HUES6 (cell line): ENCODE measurements around the gene C1QTNF8.

ENCODE experiments used
- H3K27ac ChIP-seq: 2 replicates; pipeline ENCODE4 v1.7.0; 2013; ENCODE audit warnings: low read depth, mild to moderate bottlenecking, low read length, inconsistent platforms
- H3K27me3 ChIP-seq: 2 replicates; pipeline ENCODE4 v1.6.1; 2013; ENCODE audit warnings: low read length; ENCODE audit not compliant: control insufficient read depth, insufficient read depth
- H3K36me3 ChIP-seq: 2 replicates; pipeline ENCODE4 v1.6.1; 2013; ENCODE audit warnings: low read length; ENCODE audit not compliant: control insufficient read depth, insufficient read depth
- H3K4me1 ChIP-seq: 2 replicates; pipeline ENCODE4 v1.6.1; 2013; ENCODE audit warnings: low read length; ENCODE audit not compliant: control insufficient read depth, insufficient read depth
- H3K4me3 ChIP-seq: 2 replicates; pipeline ENCODE4 v1.5.1; 2013; ENCODE audit warnings: low read depth, low read length
- H3K9ac ChIP-seq: one replicate; pipeline ENCODE4 v1.6.1; 2013; ENCODE audit warnings: mild to moderate bottlenecking, low read length
- H3K9me3 ChIP-seq: 2 replicates; pipeline ENCODE4 v1.6.1; 2013; ENCODE audit warnings: low read depth, low read length; ENCODE audit not compliant: control insufficient read depth, insufficient read depth

C1QTNF8 gene

DNA sequence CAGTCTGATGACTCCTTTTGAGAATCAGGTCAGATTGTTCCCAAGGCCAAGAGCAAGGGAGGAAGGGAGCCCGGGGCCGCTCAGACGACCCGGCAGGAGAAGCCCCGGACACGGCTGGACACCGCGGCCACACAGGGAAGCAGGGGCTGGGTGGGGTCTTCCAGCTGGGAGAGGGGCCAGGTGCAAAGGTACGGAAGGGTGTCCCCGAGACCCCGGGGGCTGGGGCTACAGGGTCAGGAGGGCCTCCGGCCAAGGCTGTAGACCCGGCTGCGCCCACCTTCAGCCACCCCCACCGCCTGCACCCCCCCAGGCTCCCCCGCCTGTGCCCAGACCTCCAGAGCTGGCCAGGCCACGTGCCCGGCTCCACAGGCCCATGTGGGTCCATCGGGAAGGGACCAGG, 21.9 kb upstream of the C1QTNF8 start:
- no peak overlapping the region for H3K9ac ChIP-seq
- no peak overlapping the region for H3K4me3 ChIP-seq
- H3K36me3 ChIP-seq = no peaks in the 10 kb centered on the region
- H3K27ac ChIP-seq = no peak overlapping the region
- no peaks in the 10 kb centered on the region for H3K9me3 ChIP-seq
- peaks cover 2% of the 10 kb centered on the region; the same call in 1 of the 2 replicates for H3K27me3 ChIP-seq
- no peaks in the 10 kb centered on the region for H3K4me1 ChIP-seq

GRCh38 chr16:1117176-1117900, 21.3 kb upstream of the C1QTNF8 start:
- no peaks in the 10 kb centered on the region for H3K4me1 ChIP-seq
- H3K27ac ChIP-seq = no peak overlapping the region
- peaks cover 8% of the 10 kb centered on the region; the same call in 1 of the 2 replicates for H3K27me3 ChIP-seq
- H3K4me3 ChIP-seq = no peak overlapping the region
- H3K9me3 ChIP-seq = no peaks in the 10 kb centered on the region
- no peaks in the 10 kb centered on the region for H3K36me3 ChIP-seq
- no peak overlapping the region for H3K9ac ChIP-seq

DNA sequence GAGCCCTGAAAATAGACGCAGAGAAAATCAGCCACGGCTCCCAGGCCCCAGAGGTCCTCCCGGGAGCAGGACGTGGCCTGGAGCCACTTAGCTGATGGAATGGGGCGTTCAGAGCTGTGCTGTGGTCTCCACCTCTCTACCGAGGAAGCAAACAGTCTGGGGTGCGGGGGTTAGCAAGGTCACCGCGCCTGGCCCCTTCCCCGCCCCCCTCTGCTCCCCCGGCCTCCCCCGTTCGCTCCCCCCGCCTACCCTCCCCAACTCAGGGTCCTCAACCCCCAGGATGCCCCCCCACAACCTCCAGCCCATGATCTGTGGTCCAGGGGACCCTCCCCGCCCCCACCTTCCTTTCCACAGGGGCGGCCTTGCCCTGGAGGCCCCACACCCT, 20.6 kb upstream of the C1QTNF8 start:
- Histone ChIP-seq H3K36me3 (no peaks in the 10 kb centered on the region), H3K27me3 (peaks cover 12% of the 10 kb centered on the region), H3K9me3 (no peaks in the 10 kb centered on the region), H3K27ac (no peak overlapping the region), H3K4me3 (no peak overlapping the region), H3K4me1 (no peaks in the 10 kb centered on the region), H3K9ac (no peak overlapping the region)

- H3K27ac ChIP-seq = no peak overlapping the region
- no peaks in the 10 kb centered on the region for H3K4me1 ChIP-seq
- H3K27me3 ChIP-seq = peaks cover 30% of the 10 kb centered on the region
- no peaks in the 10 kb centered on the region for H3K9me3 ChIP-seq
- no peak overlapping the region for H3K4me3 ChIP-seq
- no peak overlapping the region for H3K9ac ChIP-seq
- H3K36me3 ChIP-seq = no peaks in the 10 kb centered on the region
Observed at GRCh38 chr16:1113889-1114526, 18.0 kb upstream of the C1QTNF8 start.

- Histone ChIP-seq H3K27me3 (peaks cover 35% of the 10 kb centered on the region), H3K4me3 (no peak overlapping the region), H3K9ac (no peak overlapping the region)
Observed at GRCh38 chr16:1113489-1113888, 17.4 kb upstream of the C1QTNF8 start.

DNA sequence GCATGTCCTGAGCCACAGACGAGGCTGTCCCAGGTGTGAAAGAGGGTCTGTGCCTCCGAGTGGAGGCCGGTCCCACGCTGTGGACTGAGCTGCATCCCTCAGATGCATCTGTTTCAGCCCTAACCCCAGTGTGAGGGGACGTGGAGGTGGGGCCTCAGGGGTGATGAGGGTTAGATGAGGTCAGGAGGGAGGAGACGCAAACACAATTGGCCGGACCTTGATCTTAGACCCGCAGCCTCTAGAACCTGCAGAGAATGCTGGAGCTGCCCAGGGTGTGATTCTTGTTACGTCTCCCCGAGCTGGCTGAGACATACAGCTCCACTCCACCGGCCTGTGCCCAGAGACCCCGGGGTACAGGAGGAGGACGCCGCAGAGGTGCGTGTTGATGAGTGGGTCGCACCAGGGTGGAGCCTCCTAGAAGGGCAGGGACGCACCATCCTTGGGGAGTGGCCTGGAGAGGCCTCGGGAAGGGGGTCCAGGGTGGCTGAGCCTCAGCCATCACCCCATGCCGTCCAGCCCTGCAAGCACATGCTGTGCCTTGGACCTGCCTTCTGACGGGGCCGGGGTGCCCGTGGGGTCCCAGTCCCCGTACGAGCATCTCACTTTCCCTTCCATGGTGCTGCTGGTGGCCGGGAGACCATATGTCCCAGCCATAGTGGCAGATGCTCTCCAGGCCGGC, 16.6 kb upstream of the C1QTNF8 start:
- H3K36me3 ChIP-seq = no peaks in the 10 kb centered on the region
- H3K9ac ChIP-seq = no peak overlapping the region
- H3K27ac ChIP-seq = no peak overlapping the region
- H3K4me3 ChIP-seq = no peak overlapping the region
- H3K4me1 ChIP-seq = no peaks in the 10 kb centered on the region; the same call in 1 of the 2 replicates
- no peaks in the 10 kb centered on the region for H3K9me3 ChIP-seq
- H3K27me3 ChIP-seq = peaks cover 44% of the 10 kb centered on the region

More at GRCh38 chr16:1113489-1113888, 17.4 kb upstream of the C1QTNF8 start:
- Histone ChIP-seq H3K27ac (no peak overlapping the region), H3K36me3 (no peaks in the 10 kb centered on the region), H3K4me1 (no peaks in the 10 kb centered on the region), H3K9me3 (no peaks in the 10 kb centered on the region)

DNA sequence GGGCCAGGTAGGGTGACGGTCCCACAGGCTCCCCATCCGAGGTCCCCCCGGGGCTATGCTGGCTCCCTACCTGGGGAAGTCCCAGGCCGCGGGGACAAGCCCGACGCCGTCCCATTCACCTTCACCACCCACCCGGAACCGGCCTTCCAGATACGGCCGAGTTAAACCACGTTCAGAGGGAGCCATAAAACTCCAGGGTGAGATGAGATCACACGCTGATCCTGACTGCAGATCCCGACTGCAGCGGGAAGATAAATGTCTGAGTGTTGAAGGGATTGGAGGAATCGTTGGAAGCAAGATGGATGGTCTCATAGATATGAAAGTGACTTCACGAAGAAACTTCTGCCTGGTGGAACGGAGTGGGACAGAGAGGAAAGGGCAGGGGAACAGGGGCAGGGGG, 13.6 kb upstream of the C1QTNF8 start:
- H3K9ac ChIP-seq = no peak overlapping the region
- H3K27me3 ChIP-seq = peaks cover 51% of the 10 kb centered on the region
- no peaks in the 10 kb centered on the region; the same call in 1 of the 2 replicates for H3K4me1 ChIP-seq
- no peak overlapping the region for H3K4me3 ChIP-seq
- no peaks in the 10 kb centered on the region for H3K36me3 ChIP-seq
- no peaks in the 10 kb centered on the region for H3K9me3 ChIP-seq
- no peak overlapping the region for H3K27ac ChIP-seq

DNA sequence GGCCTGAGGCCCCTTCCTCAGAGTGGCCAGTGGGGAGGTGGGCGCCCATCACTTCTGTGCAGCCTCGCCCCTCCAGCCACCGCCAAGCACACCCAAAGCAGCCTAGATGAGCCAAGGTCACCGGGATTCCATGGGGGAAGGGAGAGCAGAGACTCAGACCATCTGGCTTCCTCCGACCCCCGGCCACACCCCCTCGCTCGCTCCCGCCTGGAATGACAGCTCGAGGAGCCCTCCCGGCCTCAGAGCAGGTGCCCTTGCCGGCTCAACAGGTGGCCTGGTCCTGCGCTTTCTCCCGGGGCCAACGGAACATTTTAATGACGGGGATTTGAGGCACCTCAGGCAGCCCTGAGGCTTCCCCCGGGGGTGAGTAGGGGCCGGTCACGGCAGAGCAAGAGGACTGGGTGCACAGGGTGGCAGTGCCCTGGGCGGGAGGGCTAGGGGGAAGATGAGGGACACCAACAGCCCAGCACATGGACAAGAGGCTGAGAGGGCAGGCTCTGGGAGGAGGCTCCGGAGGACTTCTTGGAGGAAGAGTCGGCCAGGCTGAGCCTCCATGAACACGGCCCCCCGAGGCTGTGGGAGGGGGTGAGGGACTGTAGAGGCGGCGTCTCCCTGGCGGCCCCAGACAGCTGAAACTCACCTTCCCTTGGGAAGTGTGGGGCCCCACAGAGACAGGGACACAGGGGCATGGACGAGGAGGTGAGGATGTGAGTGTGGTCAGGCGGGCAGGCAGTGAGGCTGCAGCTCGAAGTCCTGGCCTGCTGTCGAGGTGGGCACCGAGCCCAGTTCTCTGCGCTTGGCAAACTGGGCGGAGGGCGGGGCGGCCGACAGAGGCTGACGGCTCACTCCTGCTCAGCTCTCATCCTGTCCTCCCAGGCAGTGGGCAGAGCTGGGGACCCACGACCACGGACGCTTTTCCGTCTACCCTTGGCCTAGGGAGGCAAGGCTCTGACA, 12.5 kb upstream of the C1QTNF8 start:
- no peak overlapping the region for H3K4me3 ChIP-seq
- no peaks in the 10 kb centered on the region for H3K36me3 ChIP-seq
- no peak overlapping the region for H3K27ac ChIP-seq
- H3K27me3 ChIP-seq = peaks cover 60% of the 10 kb centered on the region
- H3K9ac ChIP-seq = no peak overlapping the region
- H3K4me1 ChIP-seq = no peaks in the 10 kb centered on the region; the same call in 1 of the 2 replicates
- no peaks in the 10 kb centered on the region for H3K9me3 ChIP-seq

- H3K9me3 ChIP-seq = no peaks in the 10 kb centered on the region
- no peak overlapping the region for H3K9ac ChIP-seq
- no peaks in the 10 kb centered on the region for H3K36me3 ChIP-seq
- H3K27me3 ChIP-seq = peaks cover 61% of the 10 kb centered on the region
- no peak overlapping the region for H3K27ac ChIP-seq
- H3K4me3 ChIP-seq = no peak overlapping the region
- H3K4me1 ChIP-seq = no peaks in the 10 kb centered on the region; the same call in 1 of the 2 replicates
Observed at GRCh38 chr16:1107731-1108130, 11.7 kb upstream of the C1QTNF8 start.

GRCh38 chr16:1107141-1107540, 11.1 kb upstream of the C1QTNF8 start:
- Histone ChIP-seq H3K27me3 (peaks cover 56% of the 10 kb centered on the region), H3K9me3 (no peaks in the 10 kb centered on the region), H3K4me1 (no peaks in the 10 kb centered on the region; the same call in 1 of the 2 replicates), H3K27ac (no peak overlapping the region), H3K4me3 (no peak overlapping the region), H3K36me3 (no peaks in the 10 kb centered on the region), H3K9ac (no peak overlapping the region)
